HepG2 (cell line): ENCODE data around the gene ENPP7. TPM values are rescaled to one million over a fixed set of nuclear protein-coding genes. Genes with fewer than 3 reads are reported as not detected.
A peak's percentile ranks its signal among the peaks of the same experiment; 100 is the strongest.

Experiments
- CENPT ChIP-seq: sonication (generic); formaldehyde crosslinking; IDR thresholded peaks from 2 replicates; pipeline ENCODE4 v1.8.0; 2022; ENCODE audit warnings: low read depth, mild to moderate bottlenecking, moderate library complexity, missing genetic modification reagents
- DMAP1 ChIP-seq: IDR thresholded peaks from 2 replicates; pipeline ENCODE4 v1.6.1; 2016
- FOXC1 ChIP-seq: sonication (generic); formaldehyde crosslinking; IDR thresholded peaks from 2 replicates; pipeline ENCODE4 v1.8.0; 2022; ENCODE audit warnings: mild to moderate bottlenecking, missing genetic modification reagents, borderline replicate concordance
- HNRNPUL1 ChIP-seq: fragments of 200-400 bp; formaldehyde crosslinking; IDR thresholded peaks from 2 replicates; pipeline ENCODE4 v1.6.1; 2017; ENCODE audit warnings: low read depth, mild to moderate bottlenecking, low read length, moderate library complexity
- HOXA9 ChIP-seq: sonication (generic); formaldehyde crosslinking; IDR thresholded peaks from 2 replicates; pipeline ENCODE4 v1.8.1; 2022; ENCODE audit warnings: missing genetic modification reagents, mild to moderate bottlenecking, moderate library complexity, borderline replicate concordance
- MTF2 ChIP-seq: sonication (generic); formaldehyde crosslinking; IDR thresholded peaks from 2 replicates; pipeline ENCODE4 v1.5.0; 2020; ENCODE audit warnings: missing genetic modification reagents, borderline replicate concordance
- NFIC ChIP-seq: IDR thresholded peaks from 2 replicates; pipeline ENCODE4 v1.6.1; 2012; ENCODE audit warnings: mild to moderate bottlenecking, low read length, inconsistent platforms
- POLR2AphosphoS5 ChIP-seq: IDR thresholded peaks from 2 replicates; pipeline ENCODE4 v1.6.1; 2012; ENCODE audit warnings: low read depth, low read length
- REPIN1 ChIP-seq: sonication (generic); formaldehyde crosslinking; IDR thresholded peaks from 2 replicates; pipeline ENCODE4 v1.8.0; 2022; ENCODE audit warnings: missing genetic modification reagents, low read depth, mild to moderate bottlenecking, borderline replicate concordance
- ZBTB1 ChIP-seq: sonication (generic); formaldehyde crosslinking; IDR thresholded peaks from 2 replicates; pipeline ENCODE4 v1.4.0; 2020; ENCODE audit warnings: missing genetic modification reagents, borderline replicate concordance
- ZSCAN30 ChIP-seq: sonication (generic); formaldehyde crosslinking; IDR thresholded peaks from 2 replicates; pipeline ENCODE4 v1.5.0; 2020; ENCODE audit warnings: mild to moderate bottlenecking, missing genetic modification reagents
- polyA plus RNA-seq, 8 experiments: library from polyadenylated mRNA; depleted of rRNA in 3 of 8; stranded (reverse) in 7 of 8; unstranded in 1 of 8; fragments of >200 nt; fragmentation: Illumina TruSeq in 4 of 8; extraction: Trizol in 4 of 8; gene quantifications; 2 replicates each; pipeline versions ENCODE4 v1.2.1 to v1.2.3, GENCODE V29; 2011 to 2016; ENCODE audit warnings: low read depth in 4 of 8, missing spikeins in 1 of 8, mixed read lengths in 1 of 8; ENCODE audit not compliant: insufficient read depth in 1 of 8
- total RNA-seq, 5 experiments: library from RNA; depleted of rRNA; stranded (reverse); fragments of >200 nt; fragmentation: Illumina TruSeq; extraction: Trizol; gene quantifications; 2 replicates each; pipeline ENCODE4 v1.2.3, GENCODE V29; 2016; ENCODE audit warnings: low read depth in 1 of 5
- TF ChIP-seq, protein P1 (sequence below), 2 experiments: IDR thresholded peaks; 2 replicates each; pipeline ENCODE4 v1.6.1; 2011 to 2012; ENCODE audit warnings: low read length in 2 of 2, borderline replicate concordance in 1 of 2, low read depth in 1 of 2, mild to moderate bottlenecking in 1 of 2, moderate library complexity in 1 of 2
- TF ChIP-seq, protein P2 (sequence below): sonication (generic); formaldehyde crosslinking; IDR thresholded peaks from 2 replicates; pipeline ENCODE4 v1.5.0; 2020; ENCODE audit warnings: mild to moderate bottlenecking, missing genetic modification reagents, borderline replicate concordance
- TF ChIP-seq, protein P3 (sequence below): sonication (generic); formaldehyde crosslinking; IDR thresholded peaks from 2 replicates; pipeline ENCODE4 v1.5.0; 2020; ENCODE audit warnings: missing genetic modification reagents
- TF ChIP-seq, protein P4 (sequence below): sonication (generic); formaldehyde crosslinking; IDR thresholded peaks from 2 replicates; pipeline ENCODE4 v1.9.0; 2021; ENCODE audit warnings: missing genetic modification reagents, mild to moderate bottlenecking, borderline replicate concordance

The ENPP7 gene
- total and polyA plus RNA-seq, 2 of the 13 experiments (the other 11 are each of a cell fraction or from before 2014, with no cell fraction given): 1.1 to 2.2 TPM

DNA sequence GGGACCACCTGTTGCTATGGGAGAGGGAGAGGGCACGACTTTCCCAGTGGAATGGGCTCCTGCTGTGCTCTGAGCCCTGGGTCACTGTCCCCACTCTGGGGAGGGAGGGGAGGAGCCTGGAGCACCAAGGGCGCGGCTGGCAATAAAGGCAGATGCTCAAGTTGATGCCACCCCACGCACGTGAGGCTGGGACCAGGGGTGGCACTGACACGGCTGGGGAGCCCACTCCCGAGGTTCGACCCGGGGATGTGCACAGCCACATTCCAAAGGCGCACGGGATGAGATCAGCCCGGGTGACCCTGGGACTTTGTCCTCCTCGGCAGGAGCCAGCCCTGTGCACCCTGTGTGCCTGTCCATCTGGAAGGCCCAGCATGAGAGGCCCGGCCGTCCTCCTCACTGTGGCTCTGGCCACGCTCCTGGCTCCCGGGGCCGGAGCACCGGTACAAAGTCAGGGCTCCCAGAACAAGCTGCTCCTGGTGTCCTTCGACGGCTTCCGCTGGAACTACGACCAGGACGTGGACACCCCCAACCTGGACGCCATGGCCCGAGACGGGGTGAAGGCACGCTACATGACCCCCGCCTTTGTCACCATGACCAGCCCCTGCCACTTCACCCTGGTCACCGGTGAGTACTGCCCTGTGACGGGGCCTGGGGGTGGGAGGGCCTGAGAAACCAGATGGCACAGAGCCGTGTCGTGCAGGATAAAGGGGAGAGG, at the start of gene ENPP7 (continued):
- TF ChIP-seq, protein P1, sequence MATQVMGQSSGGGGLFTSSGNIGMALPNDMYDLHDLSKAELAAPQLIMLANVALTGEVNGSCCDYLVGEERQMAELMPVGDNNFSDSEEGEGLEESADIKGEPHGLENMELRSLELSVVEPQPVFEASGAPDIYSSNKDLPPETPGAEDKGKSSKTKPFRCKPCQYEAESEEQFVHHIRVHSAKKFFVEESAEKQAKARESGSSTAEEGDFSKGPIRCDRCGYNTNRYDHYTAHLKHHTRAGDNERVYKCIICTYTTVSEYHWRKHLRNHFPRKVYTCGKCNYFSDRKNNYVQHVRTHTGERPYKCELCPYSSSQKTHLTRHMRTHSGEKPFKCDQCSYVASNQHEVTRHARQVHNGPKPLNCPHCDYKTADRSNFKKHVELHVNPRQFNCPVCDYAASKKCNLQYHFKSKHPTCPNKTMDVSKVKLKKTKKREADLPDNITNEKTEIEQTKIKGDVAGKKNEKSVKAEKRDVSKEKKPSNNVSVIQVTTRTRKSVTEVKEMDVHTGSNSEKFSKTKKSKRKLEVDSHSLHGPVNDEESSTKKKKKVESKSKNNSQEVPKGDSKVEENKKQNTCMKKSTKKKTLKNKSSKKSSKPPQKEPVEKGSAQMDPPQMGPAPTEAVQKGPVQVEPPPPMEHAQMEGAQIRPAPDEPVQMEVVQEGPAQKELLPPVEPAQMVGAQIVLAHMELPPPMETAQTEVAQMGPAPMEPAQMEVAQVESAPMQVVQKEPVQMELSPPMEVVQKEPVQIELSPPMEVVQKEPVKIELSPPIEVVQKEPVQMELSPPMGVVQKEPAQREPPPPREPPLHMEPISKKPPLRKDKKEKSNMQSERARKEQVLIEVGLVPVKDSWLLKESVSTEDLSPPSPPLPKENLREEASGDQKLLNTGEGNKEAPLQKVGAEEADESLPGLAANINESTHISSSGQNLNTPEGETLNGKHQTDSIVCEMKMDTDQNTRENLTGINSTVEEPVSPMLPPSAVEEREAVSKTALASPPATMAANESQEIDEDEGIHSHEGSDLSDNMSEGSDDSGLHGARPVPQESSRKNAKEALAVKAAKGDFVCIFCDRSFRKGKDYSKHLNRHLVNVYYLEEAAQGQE (IDR thresholded peaks at IDR 0.05; ENCODE audit: borderline replicate concordance in 1 of 2, low read depth in 1 of 2, low read length in 2 of 2): no peak
- no peak for TF ChIP-seq MTF2 (CRISPR knock-in tag)
- TF ChIP-seq, protein P2, sequence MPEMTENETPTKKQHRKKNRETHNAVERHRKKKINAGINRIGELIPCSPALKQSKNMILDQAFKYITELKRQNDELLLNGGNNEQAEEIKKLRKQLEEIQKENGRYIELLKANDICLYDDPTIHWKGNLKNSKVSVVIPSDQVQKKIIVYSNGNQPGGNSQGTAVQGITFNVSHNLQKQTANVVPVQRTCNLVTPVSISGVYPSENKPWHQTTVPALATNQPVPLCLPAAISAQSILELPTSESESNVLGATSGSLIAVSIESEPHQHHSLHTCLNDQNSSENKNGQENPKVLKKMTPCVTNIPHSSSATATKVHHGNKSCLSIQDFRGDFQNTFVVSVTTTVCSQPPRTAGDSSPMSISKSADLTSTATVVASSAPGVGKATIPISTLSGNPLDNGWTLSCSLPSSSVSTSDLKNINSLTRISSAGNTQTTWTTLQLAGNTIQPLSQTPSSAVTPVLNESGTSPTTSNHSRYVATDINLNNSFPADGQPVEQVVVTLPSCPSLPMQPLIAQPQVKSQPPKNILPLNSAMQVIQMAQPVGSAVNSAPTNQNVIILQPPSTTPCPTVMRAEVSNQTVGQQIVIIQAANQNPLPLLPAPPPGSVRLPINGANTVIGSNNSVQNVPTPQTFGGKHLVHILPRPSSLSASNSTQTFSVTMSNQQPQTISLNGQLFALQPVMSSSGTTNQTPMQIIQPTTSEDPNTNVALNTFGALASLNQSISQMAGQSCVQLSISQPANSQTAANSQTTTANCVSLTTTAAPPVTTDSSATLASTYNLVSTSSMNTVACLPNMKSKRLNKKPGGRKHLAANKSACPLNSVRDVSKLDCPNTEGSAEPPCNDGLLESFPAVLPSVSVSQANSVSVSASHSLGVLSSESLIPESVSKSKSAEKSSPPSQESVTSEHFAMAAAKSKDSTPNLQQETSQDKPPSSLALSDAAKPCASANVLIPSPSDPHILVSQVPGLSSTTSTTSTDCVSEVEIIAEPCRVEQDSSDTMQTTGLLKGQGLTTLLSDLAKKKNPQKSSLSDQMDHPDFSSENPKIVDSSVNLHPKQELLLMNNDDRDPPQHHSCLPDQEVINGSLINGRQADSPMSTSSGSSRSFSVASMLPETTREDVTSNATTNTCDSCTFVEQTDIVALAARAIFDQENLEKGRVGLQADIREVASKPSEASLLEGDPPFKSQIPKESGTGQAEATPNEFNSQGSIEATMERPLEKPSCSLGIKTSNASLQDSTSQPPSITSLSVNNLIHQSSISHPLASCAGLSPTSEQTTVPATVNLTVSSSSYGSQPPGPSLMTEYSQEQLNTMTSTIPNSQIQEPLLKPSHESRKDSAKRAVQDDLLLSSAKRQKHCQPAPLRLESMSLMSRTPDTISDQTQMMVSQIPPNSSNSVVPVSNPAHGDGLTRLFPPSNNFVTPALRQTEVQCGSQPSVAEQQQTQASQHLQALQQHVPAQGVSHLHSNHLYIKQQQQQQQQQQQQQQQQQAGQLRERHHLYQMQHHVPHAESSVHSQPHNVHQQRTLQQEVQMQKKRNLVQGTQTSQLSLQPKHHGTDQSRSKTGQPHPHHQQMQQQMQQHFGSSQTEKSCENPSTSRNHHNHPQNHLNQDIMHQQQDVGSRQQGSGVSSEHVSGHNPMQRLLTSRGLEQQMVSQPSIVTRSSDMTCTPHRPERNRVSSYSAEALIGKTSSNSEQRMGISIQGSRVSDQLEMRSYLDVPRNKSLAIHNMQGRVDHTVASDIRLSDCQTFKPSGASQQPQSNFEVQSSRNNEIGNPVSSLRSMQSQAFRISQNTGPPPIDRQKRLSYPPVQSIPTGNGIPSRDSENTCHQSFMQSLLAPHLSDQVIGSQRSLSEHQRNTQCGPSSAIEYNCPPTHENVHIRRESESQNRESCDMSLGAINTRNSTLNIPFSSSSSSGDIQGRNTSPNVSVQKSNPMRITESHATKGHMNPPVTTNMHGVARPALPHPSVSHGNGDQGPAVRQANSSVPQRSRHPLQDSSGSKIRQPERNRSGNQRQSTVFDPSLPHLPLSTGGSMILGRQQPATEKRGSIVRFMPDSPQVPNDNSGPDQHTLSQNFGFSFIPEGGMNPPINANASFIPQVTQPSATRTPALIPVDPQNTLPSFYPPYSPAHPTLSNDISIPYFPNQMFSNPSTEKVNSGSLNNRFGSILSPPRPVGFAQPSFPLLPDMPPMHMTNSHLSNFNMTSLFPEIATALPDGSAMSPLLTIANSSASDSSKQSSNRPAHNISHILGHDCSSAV (CRISPR knock-in tag): no peak
- no peak for TF ChIP-seq FOXC1 (CRISPR knock-in tag)
- TF ChIP-seq NFIC: no peak
- peak; percentile 68 for TF ChIP-seq DMAP1 (CRISPR knock-in tag)
- TF ChIP-seq, protein P3, sequence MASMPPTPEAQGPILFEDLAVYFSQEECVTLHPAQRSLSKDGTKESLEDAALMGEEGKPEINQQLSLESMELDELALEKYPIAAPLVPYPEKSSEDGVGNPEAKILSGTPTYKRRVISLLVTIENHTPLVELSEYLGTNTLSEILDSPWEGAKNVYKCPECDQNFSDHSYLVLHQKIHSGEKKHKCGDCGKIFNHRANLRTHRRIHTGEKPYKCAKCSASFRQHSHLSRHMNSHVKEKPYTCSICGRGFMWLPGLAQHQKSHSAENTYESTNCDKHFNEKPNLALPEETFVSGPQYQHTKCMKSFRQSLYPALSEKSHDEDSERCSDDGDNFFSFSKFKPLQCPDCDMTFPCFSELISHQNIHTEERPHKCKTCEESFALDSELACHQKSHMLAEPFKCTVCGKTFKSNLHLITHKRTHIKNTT (CRISPR knock-in tag): no peak
- TF ChIP-seq ZBTB1: no peak
- TF ChIP-seq, protein P4, sequence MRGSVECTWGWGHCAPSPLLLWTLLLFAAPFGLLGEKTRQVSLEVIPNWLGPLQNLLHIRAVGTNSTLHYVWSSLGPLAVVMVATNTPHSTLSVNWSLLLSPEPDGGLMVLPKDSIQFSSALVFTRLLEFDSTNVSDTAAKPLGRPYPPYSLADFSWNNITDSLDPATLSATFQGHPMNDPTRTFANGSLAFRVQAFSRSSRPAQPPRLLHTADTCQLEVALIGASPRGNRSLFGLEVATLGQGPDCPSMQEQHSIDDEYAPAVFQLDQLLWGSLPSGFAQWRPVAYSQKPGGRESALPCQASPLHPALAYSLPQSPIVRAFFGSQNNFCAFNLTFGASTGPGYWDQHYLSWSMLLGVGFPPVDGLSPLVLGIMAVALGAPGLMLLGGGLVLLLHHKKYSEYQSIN (CRISPR knock-in tag): no peak
- no peak for TF ChIP-seq ZSCAN30 (CRISPR knock-in tag)
- TF ChIP-seq REPIN1 (CRISPR knock-in tag): peak; percentile 12; the same call in 1 of the 2 replicates
- TF ChIP-seq HNRNPUL1: no peak
- no peak for TF ChIP-seq CENPT (CRISPR knock-in tag)
- no peak for TF ChIP-seq HOXA9
- TF ChIP-seq POLR2AphosphoS5: peak; percentile 57; the same call in 1 of the 2 replicates
